Measurements from ENCODE around the gene FTO.

GRCh38 chr16:53805752-53806151 lies 101.8 kb downstream of the FTO start:
- no peak for TF ChIP-seq POLR2AphosphoS5 (IDR thresholded peaks at IDR 0.05)
- TF ChIP-seq CTCF (IDR thresholded peaks at IDR 0.05), result no peak

Data from prostate gland (tissue), 2 donors.